ELF-1 (cell line): ENCODE measurements around the gene FARS2.
A peak's percentile ranks its signal among the peaks of the same experiment; 100 is the strongest.

Source experiments
- DNase-seq: peaks from one replicate; pipeline ENCODE4 v3.0.0-alpha.2; 2016; ENCODE audit warnings: low read depth, low spot score

The FARS2 gene

DNA sequence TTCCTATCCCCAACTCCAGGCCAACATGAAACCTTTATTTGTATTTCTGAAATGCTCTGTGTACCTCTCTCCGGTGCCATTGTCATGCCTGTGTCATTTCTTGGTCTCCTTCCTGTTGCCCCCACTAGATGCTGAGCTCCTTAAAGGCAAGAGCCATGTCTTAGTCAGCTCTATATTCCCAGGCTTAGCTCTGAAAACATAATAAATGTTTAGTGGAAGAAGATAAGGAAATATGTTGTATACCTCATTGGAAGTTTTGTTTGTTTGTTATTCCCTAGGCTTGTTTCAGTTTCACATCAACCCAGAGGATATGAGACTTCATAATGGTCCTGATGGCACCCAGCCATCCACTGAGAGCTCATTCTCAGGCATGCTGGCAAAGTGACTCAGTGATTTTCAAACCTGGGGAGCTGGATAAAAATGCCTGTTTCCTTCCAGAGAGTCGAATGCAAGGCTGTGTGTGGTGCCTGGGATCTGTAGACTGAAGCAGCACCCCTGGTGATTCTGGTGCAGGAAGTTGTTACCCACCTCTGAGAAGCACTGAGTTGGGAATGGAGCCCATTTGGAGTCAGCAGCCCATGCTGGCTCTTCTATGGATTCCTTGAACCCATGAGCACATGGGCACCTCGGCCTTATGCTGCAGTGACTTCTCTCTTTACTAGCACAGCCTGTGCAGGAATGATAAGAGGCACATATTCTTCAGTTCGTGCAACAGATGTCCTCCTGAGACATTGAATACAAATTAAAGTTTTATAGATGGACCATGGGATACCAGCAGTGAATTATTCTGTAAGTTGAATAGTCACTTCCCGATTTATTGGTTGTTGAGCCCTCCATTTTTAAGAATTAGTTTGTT is 205.2 kb downstream of the FARS2 start:
- DNase-seq = no peak

DNA sequence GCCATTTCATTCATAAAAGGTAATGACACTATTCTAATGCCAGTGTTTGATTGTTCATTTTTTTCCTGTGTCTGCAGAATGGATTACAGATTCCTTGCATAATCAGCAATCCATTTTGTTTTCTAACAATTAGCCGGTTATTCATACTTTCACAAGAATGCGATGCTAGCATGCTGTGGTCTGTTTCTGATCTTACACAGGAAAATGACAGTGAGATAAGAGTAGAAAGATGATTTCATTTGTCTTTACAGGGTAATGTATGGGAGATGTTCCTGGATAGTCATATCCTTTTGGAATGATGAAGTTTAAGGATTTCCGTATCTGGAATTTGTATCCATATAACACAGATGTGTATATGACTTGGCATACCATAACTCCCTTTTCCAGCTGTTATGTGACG is 207.3 kb downstream of the FARS2 start:
- DNase-seq = no peak

DNA sequence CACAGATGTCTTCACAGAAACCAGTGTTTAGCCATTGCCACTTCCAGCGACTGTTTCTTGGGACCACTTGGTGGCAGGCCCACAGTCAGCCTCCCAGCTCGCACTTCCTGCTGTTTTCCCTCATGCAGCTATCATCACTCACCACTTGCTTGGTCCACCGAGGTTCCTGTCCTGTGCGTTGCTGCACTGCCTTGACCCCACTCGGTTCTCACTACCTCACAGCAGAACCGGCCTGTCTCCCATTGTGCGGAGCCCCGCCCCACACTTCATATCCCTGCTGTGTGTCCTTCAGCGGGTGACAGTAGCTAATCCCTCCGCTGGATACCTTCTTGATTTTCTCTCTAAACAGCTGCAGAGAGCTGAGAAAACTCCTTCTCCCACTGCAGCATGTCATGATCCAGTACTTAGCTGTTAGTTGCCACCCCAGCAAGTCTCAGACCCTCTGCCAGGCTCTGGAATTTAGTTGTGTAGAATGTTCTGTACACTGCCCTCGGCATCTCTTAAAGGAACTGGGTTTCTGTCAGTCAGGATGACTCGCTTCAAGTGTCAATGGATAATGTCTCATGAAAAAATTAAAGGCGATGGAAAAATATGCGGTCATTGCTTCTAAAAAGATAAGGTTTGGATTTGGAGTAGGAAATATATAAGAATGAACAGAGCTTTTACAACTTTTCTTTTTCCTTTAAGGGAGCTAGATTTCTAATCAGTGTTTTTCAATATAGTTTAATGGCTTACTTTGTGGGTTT is 208.0 kb downstream of the FARS2 start:
- DNase-seq = peak; percentile 13

DNA sequence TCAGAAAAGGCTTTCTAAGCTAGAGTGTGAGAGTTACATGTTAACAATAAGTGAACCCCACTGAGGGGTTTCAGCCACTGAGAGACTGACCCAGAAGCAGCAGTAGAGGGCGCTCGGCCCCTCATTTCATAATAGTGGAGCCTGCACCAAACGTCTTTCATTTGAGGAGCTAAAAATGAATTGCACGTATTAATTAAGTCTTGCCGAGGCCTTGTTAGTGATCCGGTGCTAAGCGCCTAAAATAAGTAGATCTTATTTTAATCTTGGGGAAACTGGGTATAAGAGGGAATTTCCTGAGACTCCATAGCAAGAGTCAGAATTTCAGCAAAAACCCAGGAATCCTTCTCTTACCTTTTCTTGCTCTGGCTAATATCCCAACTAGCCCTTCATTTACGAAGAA is 209.7 kb downstream of the FARS2 start:
- DNase-seq = peak; percentile 46

DNA sequence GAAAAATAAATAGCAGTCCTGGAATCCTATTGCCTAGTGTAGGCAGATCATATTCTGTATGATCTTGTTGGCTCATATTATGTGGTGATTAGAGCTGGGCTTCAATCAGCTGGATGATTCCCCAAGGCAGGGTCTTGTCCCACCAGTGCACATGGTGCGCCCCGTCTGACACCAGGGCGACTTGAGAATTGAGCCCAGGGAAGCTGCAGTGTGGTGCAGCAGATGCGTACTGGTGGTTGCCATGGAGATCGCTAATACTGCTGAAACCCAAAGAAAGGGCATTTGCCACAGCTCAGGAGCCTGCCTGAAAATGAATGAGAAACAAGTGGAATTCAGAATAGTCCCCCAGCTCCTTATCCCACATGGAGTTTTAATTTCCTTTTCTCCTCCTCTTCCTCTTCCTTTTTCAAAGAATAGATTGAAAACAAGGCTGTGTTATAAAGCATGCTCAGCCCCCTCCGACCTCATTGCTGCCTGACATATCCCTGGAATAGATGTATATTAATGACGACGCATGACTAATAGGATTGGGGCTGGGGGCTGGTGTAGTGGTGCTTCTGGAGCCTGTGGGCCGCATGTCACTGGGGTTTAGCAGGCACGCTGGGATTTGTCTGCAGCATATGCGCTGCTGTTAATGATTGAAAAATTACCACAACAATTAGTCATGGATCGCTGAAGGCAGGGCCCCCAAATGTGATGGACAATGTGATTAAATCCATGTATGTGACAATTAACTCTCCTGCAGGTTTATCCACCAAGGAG is 210.5 kb downstream of the FARS2 start:
- peak; percentile 35 for DNase-seq

DNA sequence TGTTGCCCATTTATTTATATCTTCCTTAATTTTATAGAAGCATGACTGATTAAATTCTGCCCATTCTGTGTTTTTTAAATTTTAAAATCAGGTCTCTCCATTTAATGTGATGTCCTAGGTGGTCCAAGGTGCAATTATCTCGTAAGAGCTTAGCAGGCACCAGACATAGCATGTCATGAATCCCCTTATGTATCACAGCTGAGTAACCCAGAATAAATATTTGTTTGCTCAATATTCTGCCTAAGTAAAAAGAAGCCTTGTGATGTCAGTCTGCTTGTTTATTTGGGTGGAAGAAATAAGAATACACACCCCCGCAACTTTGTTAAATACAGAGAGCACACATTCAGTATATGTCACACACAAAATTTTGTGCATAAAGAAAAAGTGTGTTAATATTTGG is 211.3 kb downstream of the FARS2 start:
- no peak for DNase-seq

DNA sequence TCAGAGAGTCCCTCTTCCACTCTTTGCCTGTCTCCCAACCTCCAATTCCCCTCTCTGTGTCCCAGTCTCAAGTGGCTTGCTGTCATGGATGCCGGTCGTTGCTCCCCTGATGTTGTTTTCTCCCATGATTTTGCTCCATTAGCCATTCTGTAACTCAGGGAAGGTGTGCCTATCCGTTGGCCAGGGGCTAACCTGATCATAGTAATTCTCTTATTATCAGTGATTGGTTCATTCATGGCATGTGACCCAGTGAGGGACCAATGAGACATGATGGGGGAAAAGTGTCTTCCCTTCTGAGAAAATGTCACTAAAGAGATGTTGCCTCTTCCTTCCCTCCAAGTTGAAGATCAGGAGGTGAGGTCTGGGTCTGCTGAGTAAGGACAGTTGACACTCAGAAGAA is 214.5 kb downstream of the FARS2 start:
- DNase-seq = no peak

DNA sequence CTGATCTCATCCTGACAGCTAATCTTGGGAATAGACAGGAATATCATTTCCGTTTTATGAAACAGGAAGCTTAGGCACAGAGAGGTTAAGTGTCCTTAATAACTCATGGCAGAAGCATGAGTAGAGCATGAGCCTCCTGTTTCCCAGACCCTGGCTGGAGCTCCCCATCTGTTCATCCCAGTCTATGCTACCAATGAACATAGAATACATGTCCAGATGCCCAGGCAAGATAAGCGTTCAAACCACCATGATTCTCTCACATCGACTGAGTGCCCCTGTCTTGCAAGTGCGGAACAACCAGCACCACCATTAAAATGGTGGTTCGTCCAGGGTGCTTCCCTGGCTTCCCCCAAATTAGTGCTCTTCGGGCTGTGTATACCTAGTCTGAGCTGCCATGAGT is 217.1 kb downstream of the FARS2 start:
- DNase-seq = no peak

DNA sequence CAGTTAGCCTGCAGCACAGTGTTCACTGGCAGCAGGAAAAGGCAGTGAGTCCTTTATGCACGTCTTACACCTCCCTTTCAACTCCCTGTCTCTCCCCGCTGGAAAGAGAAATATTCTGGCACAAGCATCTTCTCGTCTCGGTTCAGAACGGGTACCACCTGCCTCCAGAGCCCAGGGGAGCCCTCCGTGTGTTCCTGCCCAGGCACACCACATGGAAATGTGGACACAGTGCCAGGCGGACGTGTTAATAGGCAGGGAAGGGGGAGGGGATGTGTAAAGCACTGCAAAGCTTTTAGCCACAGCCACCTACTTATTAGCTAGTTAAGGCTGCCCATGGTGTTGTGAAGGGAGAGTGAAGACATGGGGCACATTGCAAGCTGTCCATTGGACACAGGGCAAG is 219.7 kb downstream of the FARS2 start:
- no peak for DNase-seq

DNA sequence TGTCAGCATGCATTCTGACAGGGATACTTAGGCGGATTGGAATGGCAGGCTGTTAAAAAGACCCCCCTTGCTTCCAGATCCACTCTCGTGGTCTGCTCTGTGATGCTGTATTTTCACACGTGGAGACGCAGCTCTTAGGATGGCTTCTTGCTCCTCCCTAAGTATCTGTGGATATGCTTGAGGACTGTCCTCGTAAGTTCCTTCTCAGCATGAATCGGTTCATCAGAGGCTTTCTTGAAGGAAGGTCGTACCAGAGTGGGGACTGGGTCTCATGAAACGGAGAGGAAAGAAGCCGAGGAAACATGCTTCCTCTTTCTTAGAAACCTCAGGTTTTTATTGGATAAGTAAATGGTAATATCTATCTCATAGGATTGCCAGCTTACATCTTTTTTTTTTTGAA is 220.4 kb downstream of the FARS2 start:
- no peak for DNase-seq

DNA sequence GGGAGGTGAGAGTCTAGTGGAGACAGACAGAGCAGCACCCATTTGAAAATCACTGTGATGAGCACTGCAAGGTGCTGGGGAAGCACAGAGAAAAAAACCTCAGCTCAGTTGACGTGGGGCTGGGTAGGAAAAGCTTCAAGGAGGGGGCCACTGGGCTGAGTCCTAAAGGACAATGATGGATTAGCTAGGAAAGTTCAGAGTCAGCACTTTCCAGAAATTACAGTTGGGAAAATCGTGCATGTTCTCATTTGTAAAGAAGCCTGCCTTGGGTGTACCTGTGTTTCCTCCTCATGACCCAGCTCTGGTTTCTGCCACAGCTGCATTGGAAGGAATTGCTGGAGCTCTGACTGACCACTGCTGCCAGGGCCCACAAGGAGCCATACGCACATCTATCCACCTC is 221.3 kb downstream of the FARS2 start:
- DNase-seq = no peak

DNA sequence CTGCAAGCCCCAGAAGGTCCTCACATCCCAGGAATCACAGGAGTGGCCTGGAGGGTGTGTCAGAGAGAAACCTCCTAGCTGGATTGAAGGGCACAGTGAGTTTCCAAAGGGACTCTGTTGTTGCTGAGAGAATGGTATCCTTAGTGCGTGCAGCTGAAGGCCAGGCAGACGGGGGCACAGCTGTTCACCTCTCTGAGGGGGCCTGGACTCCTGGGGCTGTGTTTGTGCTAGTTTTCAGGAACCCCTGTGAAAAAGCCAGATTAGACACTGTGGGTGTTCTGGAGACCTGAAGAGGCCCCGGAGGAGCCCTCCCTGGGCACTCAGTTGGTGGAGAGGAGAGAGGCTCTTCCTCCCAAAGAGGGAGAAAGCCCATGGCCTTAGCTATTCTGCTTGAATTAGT is 223.4 kb downstream of the FARS2 start:
- no peak for DNase-seq

DNA sequence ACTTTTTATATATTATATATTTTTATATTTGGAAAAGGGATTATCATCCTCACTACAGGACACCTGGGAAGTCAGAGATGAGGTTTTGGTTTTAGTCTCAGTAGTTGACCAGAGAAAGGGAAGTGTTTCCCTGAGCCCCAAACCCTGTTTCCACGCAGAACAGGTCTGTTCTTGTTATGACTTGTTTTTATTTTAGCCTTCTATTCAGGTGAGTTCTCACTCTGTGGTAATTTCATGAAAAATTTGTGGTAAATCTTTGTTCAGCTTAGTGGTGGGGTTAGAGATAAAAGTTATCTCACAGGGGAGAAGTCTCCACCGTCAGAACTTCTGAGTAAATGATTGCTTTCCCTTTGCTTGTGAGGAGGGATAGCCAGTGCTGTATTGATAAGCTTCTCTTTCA is 224.9 kb downstream of the FARS2 start:
- no peak for DNase-seq

DNA sequence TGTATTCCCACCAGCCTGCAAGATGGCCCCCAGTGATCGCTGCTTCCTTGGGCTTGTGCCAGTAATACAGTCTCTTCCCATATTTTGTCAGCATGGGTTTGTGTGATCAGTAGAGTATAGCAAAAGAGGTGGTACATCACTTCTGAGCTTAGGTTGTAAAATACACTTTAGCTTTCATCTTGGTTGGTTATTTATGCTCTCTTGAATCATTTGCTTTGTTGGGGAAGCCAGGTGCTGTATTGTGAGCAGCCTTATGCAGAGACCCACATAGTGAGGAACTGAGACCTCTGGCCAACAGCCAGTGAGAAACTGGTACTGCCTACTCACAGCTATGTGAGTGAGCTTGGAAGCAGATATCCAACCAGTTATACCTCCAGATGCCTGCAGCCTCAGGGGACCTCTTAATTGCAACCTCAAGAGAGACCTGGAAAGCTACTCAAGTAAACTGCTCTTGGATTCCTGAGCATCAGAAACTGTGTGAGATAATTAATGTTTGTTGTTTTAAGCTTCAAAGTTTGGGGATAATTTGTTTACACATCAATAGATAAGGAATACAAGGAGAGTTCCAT is 229.3 kb downstream of the FARS2 start:
- peak; percentile 36 for DNase-seq

DNA sequence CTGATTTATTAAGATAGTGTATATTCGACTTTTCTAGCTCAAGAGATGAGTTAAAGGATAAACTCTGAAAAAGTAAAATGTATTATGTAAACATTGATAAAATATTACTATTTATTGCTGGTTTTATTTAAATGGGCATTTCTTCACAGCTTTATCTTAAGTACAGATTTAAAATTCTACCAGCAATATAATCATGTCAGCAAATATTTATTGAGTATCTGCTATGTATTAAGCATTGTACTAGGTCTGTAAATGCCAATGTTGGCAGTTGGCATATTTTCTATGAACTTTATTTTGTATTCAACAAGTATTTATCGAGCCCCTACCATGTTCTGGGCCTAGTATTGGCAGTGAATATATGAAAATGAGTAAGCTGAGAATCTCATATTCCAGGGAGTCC is 231.0 kb downstream of the FARS2 start:
- DNase-seq = no peak

DNA sequence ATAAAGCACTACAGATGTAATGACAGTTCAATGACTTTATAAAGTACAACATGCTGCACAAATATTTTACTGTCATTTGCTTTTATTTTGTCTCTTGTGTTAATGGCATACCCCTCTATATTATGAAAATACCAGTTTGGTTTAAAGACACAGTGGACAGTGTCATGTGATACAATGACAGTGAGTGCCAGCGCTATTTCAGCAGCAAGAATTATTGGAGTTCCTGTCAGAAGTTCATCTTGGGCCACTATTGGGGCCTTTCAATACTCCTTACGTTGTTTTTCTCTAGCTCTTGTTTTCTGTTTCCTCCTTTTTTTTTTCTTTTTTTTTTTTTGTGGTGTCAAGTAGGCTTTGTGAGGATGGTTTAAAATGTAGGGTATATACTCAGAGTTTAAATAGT is 232.5 kb downstream of the FARS2 start:
- no peak for DNase-seq

DNA sequence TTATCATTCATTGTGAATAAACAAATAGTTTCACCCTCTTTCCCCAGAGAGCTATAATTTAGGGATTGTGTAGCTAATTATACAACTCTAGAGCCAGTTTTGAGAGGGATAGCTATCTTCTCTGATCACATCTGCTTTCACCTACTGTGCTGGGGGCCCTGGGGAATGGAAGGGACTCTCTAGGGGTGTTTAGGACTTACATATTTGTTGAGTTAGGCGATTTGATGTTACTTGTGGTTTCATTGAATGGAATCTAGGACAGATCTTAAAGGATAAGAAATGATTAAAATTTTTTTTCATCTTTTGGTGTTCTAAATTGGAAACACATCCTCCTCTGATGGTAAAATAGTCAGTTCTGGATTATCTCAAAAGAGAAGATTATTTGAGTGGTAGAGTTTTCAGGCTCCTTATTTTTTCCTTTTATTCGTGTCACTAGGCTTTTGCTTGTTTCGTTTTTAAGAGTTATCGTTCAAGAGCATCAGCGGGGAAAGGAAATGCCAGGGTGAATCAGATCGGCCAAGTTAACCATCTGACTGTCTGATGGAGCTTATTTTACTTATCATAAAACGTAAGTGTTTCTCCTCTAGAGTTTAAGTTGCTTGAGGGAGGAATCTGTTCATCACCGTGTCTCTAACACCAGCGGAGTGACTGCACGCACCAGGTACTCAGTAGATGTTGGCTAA is 236.7 kb downstream of the FARS2 start:
- no peak for DNase-seq

DNA sequence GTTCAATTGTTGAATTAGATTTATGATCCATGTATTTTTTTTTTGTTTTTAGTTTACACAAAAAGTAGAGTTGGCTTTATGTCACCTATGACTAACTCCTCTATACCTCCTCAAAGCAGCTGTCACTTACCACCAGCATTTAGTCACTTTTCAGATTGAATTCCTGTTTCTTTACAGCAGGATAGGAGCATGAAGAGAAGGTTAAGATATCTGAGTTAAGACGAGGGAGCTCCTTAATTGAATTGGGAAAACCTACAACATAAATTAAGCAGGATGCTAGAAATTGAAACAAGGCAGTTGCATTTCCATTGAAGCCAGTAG is 237.2 kb downstream of the FARS2 start:
- DNase-seq = no peak

DNA sequence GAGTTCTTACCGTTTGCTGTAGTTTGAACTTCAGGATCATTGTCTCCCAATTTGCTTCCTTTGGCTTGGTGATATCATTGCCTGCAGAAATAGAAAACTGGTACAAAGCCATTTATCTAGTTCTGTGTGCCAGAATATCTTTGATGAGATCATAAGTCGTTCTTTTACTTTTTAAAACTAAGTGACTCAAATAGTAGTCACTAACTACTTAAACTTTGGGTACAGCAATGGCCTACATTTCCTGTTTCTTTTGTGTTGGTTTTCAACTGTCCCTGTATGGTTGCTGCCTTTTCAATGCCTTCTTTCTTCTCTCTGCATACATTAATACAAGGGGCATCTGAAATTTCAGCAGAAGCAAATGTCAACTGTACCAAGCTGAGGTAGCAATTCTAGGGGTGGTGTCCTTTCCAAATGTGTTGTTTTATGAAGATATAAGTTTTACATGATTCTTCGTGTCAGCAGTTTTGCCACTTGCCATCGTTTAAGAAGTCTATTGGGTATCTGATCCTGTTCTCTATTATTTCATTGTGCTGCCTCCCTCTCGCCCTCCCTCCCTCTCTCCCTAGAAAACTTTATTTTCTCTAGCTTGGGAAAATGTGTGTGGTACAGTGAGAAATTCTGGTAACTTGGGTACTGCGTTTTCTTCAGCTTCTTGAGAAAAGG is 238.5 kb downstream of the FARS2 start:
- no peak for DNase-seq

DNA sequence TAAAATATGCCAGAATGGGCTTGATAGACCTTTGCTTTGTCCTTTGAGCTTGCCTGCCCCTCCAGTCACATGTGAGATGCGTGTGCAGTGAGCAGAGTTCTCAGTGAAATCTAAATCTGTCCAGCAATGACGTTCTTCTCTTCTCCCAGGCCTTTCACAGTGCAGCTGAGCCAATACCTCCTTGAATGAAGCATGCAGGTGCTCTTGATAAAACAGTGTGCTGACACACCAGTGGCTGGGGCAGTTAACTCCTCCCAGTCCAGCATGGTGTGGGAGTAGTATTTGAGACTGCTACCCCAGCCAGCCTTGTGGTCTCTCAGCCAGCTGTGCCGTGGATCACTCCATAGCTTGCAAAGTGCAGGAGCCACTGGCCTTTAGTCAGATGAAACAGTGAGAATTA is 240.5 kb downstream of the FARS2 start:
- no peak for DNase-seq

DNA sequence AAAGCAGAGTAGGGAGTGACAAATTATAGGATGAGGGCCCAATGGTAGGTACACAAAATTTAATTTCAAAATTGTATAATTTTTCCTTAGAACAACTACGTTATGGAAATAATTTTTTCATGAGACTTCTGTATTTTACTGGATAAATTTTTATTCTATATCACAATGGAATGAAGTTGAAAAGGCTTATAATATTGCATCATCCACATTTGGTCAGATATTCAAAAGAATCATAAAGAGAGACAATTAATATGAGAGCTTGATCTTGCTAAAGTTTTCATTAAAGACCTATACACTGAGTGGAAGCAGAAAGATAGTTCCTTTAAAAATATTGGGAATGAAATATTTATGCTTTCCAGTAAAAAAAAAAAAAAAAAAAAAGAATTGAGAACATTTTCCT is 242.8 kb downstream of the FARS2 start:
- DNase-seq = no peak
